Caco-2 (cell line): Measurements from ENCODE around the gene TSPAN9. TPM values are rescaled to one million over a fixed set of nuclear protein-coding genes. Genes with fewer than 3 reads are reported as not detected.

ENCODE experiments used
- BruUV-seq: library from RNA; stranded (reverse); fragments of 400-500 nt; replicated peaks from 2 replicates; lab custom pipeline; 2021; lab: Mats Ljungman, UMichigan
- CTCF ChIA-PET: fragments of 300-600 bp; sonication (Branson Sonifier 250); formaldehyde crosslinking; loops from one replicate; lab custom pipeline; 2022; ENCODE audit warnings: antibody characterized with exemption; lab: Charles Lee
- POLR2A ChIA-PET: fragments of 300-600 bp; sonication (Branson Sonifier 250); formaldehyde crosslinking; loops from one replicate; lab custom pipeline; 2022; ENCODE audit warnings: antibody characterized with exemption; lab: Charles Lee
- DNase-seq, 2 experiments: peaks; one replicate each; pipeline versions ENCODE4 v3.0.0 to v3.0.0-alpha.2; 2020 to 2022
- H3K27me3 ChIP-seq: replicated peaks from 2 replicates; pipeline ENCODE4 v1.6.0; 2011; ENCODE audit warnings: low read length; ENCODE audit not compliant: control insufficient read depth, insufficient read depth
- H3K36me3 ChIP-seq: 2 replicates; pipeline ENCODE4 v1.5.1; 2011; ENCODE audit warnings: low read length; ENCODE audit not compliant: control insufficient read depth, insufficient read depth
- H3K4me1 ChIP-seq: fragments of 250-450 bp; sonication (Bioruptor Pico); 2 replicates; pipeline ENCODE4 v1.5.1; 2020; ENCODE audit warnings: mild to moderate bottlenecking
- H3K4me3 ChIP-seq: 2 replicates; pipeline ENCODE4 v1.5.1; 2011; ENCODE audit warnings: low read depth, mild to moderate bottlenecking, control low read depth, low read length
- H3K9me3 ChIP-seq: fragments of 250-450 bp; sonication (Bioruptor Pico); 2 replicates; pipeline ENCODE4 v1.5.1; 2020; ENCODE audit warnings: mild to moderate bottlenecking, moderate library complexity
- H3K27ac Mint-ChIP-seq: one replicate; pipeline ENCODE4 v1.8.0; 2022; ENCODE audit warnings: mixed read lengths; ENCODE audit not compliant: unreplicated experiment
- H3K27me3 Mint-ChIP-seq: one replicate; pipeline ENCODE4 v1.8.0; 2022; ENCODE audit warnings: mixed read lengths; ENCODE audit not compliant: insufficient read depth, unreplicated experiment
- H3K36me3 Mint-ChIP-seq: one replicate; pipeline ENCODE4 v1.8.0; 2022; ENCODE audit warnings: mild to moderate bottlenecking, mixed read lengths; ENCODE audit not compliant: insufficient read depth, unreplicated experiment
- H3K4me1 Mint-ChIP-seq: one replicate; pipeline ENCODE4 v1.8.0; 2022; ENCODE audit warnings: low read depth, mixed read lengths; ENCODE audit not compliant: unreplicated experiment
- H3K4me3 Mint-ChIP-seq: one replicate; pipeline ENCODE4 v1.8.0; 2022; ENCODE audit warnings: mild to moderate bottlenecking, moderate library complexity, mixed read lengths; ENCODE audit not compliant: unreplicated experiment
- H3K9me3 Mint-ChIP-seq: one replicate; pipeline ENCODE4 v1.8.0; 2022; ENCODE audit warnings: mixed read lengths; ENCODE audit not compliant: unreplicated experiment
- CTCF ChIP-seq, 2 experiments: fragments of 200-600 bp in 1 of 2; IDR thresholded peaks; 1 replicate in 1 of 2; 2 replicates in 1 of 2; pipeline versions ENCODE4 v1.5.1 to v1.8.0; 2011 to 2022; ENCODE audit warnings: antibody characterized with exemption in 1 of 2, control low read depth in 1 of 2, inconsistent platforms in 1 of 2, low read depth in 1 of 2, low read length in 1 of 2, mild to moderate bottlenecking in 1 of 2, moderate library complexity in 1 of 2; ENCODE audit not compliant: insufficient read depth in 1 of 2, severe bottlenecking in 1 of 2, unreplicated experiment in 1 of 2
- intact Hi-C: fragments of 100-400 bp; cut with micrococcal nuclease; formaldehyde crosslinking; loops from one replicate; pipeline ENCODE4 v1.10.0; 2022; ENCODE audit not compliant: unreplicated experiment
- total RNA-seq: library from RNA; stranded (reverse); gene quantifications from 2 replicates; pipeline ENCODE4 v1.2.3, GENCODE V29; 2022

TSPAN9 gene
- total RNA-seq, 1 experiment from 2014 or later: 49.1 TPM

- no TSS peak for BruUV-seq
- ChIA-PET CTCF (no interaction called here), POLR2A (no interaction called here)
- Mint-ChIP-seq H3K27me3 (no peaks in the 10 kb centered on the region), H3K9me3 (no peaks in the 10 kb centered on the region), H3K36me3 (no peaks in the 10 kb centered on the region), H3K4me1 (no peaks in the 10 kb centered on the region), H3K27ac (no peak overlapping the region), H3K4me3 (no peak overlapping the region)
- H3K4me1 ChIP-seq: no peaks in the 10 kb centered on the region
- intact Hi-C loops: no loop called here
- no peak for DNase-seq
- TF ChIP-seq CTCF (IDR thresholded peaks at IDR 0.05; ENCODE audit: insufficient read depth in 1 of 2, low read depth in 1 of 2, low read length in 1 of 2, severe bottlenecking in 1 of 2, unreplicated experiment in 1 of 2): no peak
- no peaks in the 10 kb centered on the region for H3K27me3 ChIP-seq
- H3K4me3 ChIP-seq: no peak overlapping the region
- no peaks in the 10 kb centered on the region for H3K9me3 ChIP-seq
- H3K36me3 ChIP-seq: no peaks in the 10 kb centered on the region
Observed at GRCh38 chr12:3219233-3219632, 142.1 kb downstream of the TSPAN9 start.

DNA sequence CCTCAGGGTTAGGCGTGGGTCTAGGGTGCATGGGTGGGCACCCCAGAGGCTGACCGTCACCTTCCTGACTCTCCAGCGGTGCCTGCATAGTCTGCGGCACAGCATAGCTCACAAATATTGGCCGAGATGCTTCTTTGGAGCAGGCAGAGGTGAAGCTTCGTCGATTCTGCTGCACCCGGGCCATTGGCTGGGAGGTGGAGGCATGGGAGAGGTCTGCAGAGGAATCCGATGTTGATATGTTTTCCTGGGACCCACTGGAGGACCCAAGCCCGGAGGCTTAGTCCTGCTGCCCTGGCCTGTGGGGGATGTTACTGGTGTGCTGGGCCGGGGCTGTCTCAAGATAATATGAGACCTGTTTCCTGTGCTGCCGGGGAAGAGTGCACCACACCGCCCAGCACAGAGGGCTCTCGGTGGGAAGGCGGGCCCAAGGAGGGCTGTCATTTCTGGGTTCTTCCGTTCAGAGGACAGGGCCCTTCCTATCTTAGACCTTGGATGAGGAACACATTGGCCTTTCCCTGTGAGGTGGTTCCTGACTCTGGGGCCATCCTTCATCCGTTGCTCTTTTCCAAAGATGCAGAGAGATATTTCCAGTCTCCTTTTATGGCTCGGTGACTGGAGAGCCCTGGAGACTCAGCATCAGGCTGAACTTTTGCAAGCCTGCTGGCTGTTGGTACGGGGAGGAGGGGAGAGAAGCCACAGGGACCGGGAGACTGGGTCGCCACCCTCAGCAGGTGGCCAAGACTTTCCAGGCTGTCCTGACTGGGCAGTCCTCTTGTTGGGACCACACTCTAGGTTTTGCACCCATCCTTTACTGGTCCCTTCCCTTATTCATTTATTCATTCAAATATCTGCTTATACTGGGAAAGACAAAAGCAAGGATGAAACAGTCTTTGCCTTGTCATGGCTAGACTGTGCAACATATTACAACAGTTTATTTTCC, 143.5 kb downstream of the TSPAN9 start:
- no peaks in the 10 kb centered on the region for H3K9me3 Mint-ChIP-seq
- H3K36me3 Mint-ChIP-seq: no peaks in the 10 kb centered on the region
- Histone ChIP-seq H3K36me3 (no peaks in the 10 kb centered on the region), H3K9me3 (no peaks in the 10 kb centered on the region), H3K27me3 (no peaks in the 10 kb centered on the region), H3K4me1 (no peaks in the 10 kb centered on the region), H3K4me3 (no peak overlapping the region)
- intact Hi-C loops: no loop called here
- POLR2A ChIA-PET: no interaction called here
- DNase-seq: no peak
- H3K4me3 Mint-ChIP-seq: no peak overlapping the region
- H3K4me1 Mint-ChIP-seq: no peaks in the 10 kb centered on the region
- CTCF ChIA-PET: interaction anchor here (0.6 kb wide), 1 partner anchor 148 kb away, joined by 3 read pairs; no protein-coding TSS in a partner anchor
- BruUV-seq: no TSS peak
- TF ChIP-seq CTCF (IDR thresholded peaks at IDR 0.05; ENCODE audit: insufficient read depth in 1 of 2, low read depth in 1 of 2, low read length in 1 of 2, severe bottlenecking in 1 of 2, unreplicated experiment in 1 of 2): no peak
- H3K27ac Mint-ChIP-seq: no peak overlapping the region
- H3K27me3 Mint-ChIP-seq: no peaks in the 10 kb centered on the region

- Mint-ChIP-seq H3K4me3 (no peak overlapping the region), H3K4me1 (no peaks in the 10 kb centered on the region), H3K27me3 (no peaks in the 10 kb centered on the region), H3K9me3 (no peaks in the 10 kb centered on the region), H3K36me3 (no peaks in the 10 kb centered on the region), H3K27ac (no peak overlapping the region)
- intact Hi-C loops: no loop called here
- no peak for DNase-seq
- Histone ChIP-seq H3K36me3 (no peaks in the 10 kb centered on the region), H3K4me1 (no peaks in the 10 kb centered on the region), H3K27me3 (no peaks in the 10 kb centered on the region), H3K9me3 (no peaks in the 10 kb centered on the region), H3K4me3 (no peak overlapping the region)
- CTCF ChIA-PET: no interaction called here
- TF ChIP-seq CTCF (IDR thresholded peaks at IDR 0.05; ENCODE audit: insufficient read depth in 1 of 2, low read depth in 1 of 2, low read length in 1 of 2, severe bottlenecking in 1 of 2, unreplicated experiment in 1 of 2): no peak
- POLR2A ChIA-PET: no interaction called here
- no TSS peak for BruUV-seq
Observed at GRCh38 chr12:3222306-3222705, 145.1 kb downstream of the TSPAN9 start.
